Fibroblast of lung (primary cell): ENCODE data around the gene ABHD4. TPM values are rescaled to one million over a fixed set of nuclear protein-coding genes. Genes with fewer than 3 reads are reported as not detected.

ENCODE experiments used
- DNase-seq, 2 donors: peaks; one replicate each; pipeline versions ENCODE4 v3.0.0 to v3.0.0-alpha.2; 2010; ENCODE audit warnings: low read depth in 2 of 2
- H2AFZ ChIP-seq: 2 replicates; pipeline ENCODE4 v1.5.1; 2012; ENCODE audit warnings: low read length, control low read depth, inconsistent platforms
- H3K27ac ChIP-seq: 2 replicates; pipeline ENCODE4 v1.5.1; 2011; ENCODE audit warnings: low read length, control low read depth; ENCODE audit not compliant: insufficient read depth
- H3K27me3 ChIP-seq: 2 replicates; pipeline ENCODE4 v1.5.1; 2011; ENCODE audit warnings: mild to moderate bottlenecking, low read length; ENCODE audit not compliant: control insufficient read depth, insufficient read depth
- H3K36me3 ChIP-seq: 2 replicates; pipeline ENCODE4 v1.5.1; 2011; ENCODE audit warnings: low read length; ENCODE audit not compliant: control insufficient read depth, insufficient read depth
- H3K4me1 ChIP-seq: 2 replicates; pipeline ENCODE4 v1.5.1; 2011; ENCODE audit warnings: low read length; ENCODE audit not compliant: control insufficient read depth, insufficient read depth; ENCODE audit errors: extremely low read depth
- H3K4me2 ChIP-seq: 2 replicates; pipeline ENCODE4 v1.5.1; 2011; ENCODE audit warnings: low read length, control low read depth; ENCODE audit not compliant: insufficient read depth; ENCODE audit errors: extremely low read depth
- H3K4me3 ChIP-seq, 4 experiments: fragments of 200-600 bp in 1 of 4; sonication (generic) in 1 of 4; replicated peaks in 1 of 4; 2 replicates each; pipeline ENCODE4 v1.5.1; 2011 to 2016; ENCODE audit warnings: low read length in 4 of 4, low read depth in 3 of 4, mild to moderate bottlenecking in 3 of 4, control low read depth in 2 of 4, inconsistent platforms in 1 of 4, mixed read lengths in 1 of 4; ENCODE audit not compliant: insufficient read depth in 1 of 4; ENCODE audit errors: control extremely low read depth in 1 of 4
- H3K79me2 ChIP-seq: 2 replicates; pipeline ENCODE4 v1.5.1; 2012; ENCODE audit warnings: mild to moderate bottlenecking, low read length, inconsistent platforms; ENCODE audit not compliant: control insufficient read depth, insufficient read depth
- H3K9ac ChIP-seq: 2 replicates; pipeline ENCODE4 v1.5.1; 2011; ENCODE audit warnings: mild to moderate bottlenecking, low read length, control low read depth; ENCODE audit not compliant: insufficient read depth
- H3K9me3 ChIP-seq: 2 replicates; pipeline ENCODE4 v1.5.1; 2012; ENCODE audit warnings: low read depth, low read length; ENCODE audit not compliant: control insufficient read depth, insufficient read depth
- H4K20me1 ChIP-seq: 2 replicates; pipeline ENCODE4 v1.5.1; 2011; ENCODE audit warnings: low read length; ENCODE audit not compliant: control insufficient read depth, insufficient read depth; ENCODE audit errors: extremely low read depth
- EZH2 ChIP-seq: IDR thresholded peaks from 2 replicates; pipeline ENCODE4 v1.5.1; 2012; ENCODE audit warnings: low read length, control low read depth, mild to moderate bottlenecking; ENCODE audit errors: missing control alignments
- polyA plus RNA-seq, 2 donors: library from polyadenylated mRNA; depleted of rRNA in 1 of 2; stranded (reverse) in 1 of 2; unstranded in 1 of 2; fragments of >200 nt; gene quantifications; 2 replicates each; pipeline ENCODE4 v1.2.1, GENCODE V29; 2011 to 2012; ENCODE audit warnings: missing spikeins in 1 of 2
- total RNA-seq: library from RNA; depleted of rRNA; stranded (reverse); fragments of >200 nt; gene quantifications from 2 replicates; pipeline ENCODE4 v1.2.1, GENCODE V29; 2014
- TF ChIP-seq, protein P1 (sequence below), 2 donors: IDR thresholded peaks in 1 of 2; conservative IDR thresholded peaks in 1 of 2; 1 replicate in 1 of 2; 2 replicates in 1 of 2; pipeline ENCODE4 v1.5.1; 2011 to 2012; ENCODE audit warnings: low read length in 2 of 2, control low read depth in 1 of 2, inconsistent platforms in 1 of 2, low read depth in 1 of 2, mild to moderate bottlenecking in 1 of 2

Gene ABHD4
- total and polyA plus RNA-seq, 2 donors (not counting 1 experiment from before 2014, with no cell fraction given): 40.0 to 61.2 TPM

DNA sequence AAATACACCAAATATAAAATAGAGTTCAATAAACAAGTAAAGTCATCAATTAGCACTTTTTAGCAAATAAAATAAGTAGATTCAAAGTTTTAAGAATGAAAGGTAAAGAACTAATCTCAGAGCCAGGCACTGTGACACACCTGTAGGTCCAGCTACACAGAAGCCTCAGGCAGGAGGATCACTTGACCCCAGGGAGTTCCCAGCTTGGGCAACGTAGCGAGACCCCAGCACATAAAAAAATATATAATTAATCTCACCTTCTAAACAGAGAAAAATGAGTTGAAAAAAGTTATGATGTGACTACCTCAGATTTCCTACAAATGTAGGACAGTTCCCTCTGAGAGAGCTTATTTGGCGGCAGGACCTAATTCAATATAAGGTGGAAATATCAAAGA lies 28.4 kb upstream of the ABHD4 start:
- no peaks in the 10 kb centered on the region for H3K27me3 ChIP-seq
- H3K79me2 ChIP-seq: peaks cover 12% of the 10 kb centered on the region
- no peaks in the 10 kb centered on the region for H3K9me3 ChIP-seq
- DNase-seq: no peak
- H3K36me3 ChIP-seq: peaks cover 5% of the 10 kb centered on the region
- H3K4me2 ChIP-seq: no peak overlapping the region
- no peaks in the 10 kb centered on the region for H4K20me1 ChIP-seq
- H3K9ac ChIP-seq: no peak overlapping the region
- H3K4me3 ChIP-seq: no peak overlapping the region
- H3K27ac ChIP-seq: no peak overlapping the region
- TF ChIP-seq, protein P1, sequence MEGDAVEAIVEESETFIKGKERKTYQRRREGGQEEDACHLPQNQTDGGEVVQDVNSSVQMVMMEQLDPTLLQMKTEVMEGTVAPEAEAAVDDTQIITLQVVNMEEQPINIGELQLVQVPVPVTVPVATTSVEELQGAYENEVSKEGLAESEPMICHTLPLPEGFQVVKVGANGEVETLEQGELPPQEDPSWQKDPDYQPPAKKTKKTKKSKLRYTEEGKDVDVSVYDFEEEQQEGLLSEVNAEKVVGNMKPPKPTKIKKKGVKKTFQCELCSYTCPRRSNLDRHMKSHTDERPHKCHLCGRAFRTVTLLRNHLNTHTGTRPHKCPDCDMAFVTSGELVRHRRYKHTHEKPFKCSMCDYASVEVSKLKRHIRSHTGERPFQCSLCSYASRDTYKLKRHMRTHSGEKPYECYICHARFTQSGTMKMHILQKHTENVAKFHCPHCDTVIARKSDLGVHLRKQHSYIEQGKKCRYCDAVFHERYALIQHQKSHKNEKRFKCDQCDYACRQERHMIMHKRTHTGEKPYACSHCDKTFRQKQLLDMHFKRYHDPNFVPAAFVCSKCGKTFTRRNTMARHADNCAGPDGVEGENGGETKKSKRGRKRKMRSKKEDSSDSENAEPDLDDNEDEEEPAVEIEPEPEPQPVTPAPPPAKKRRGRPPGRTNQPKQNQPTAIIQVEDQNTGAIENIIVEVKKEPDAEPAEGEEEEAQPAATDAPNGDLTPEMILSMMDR (conservative IDR thresholded peaks at IDR 0.05 in 1 of 2, IDR thresholded peaks at IDR 0.05 in 1 of 2; ENCODE audit: low read depth in 1 of 2, low read length in 2 of 2): no peak
- TF ChIP-seq EZH2: no peak
- no peak overlapping the region for H2AFZ ChIP-seq
- H3K4me1 ChIP-seq: no peaks in the 10 kb centered on the region

DNA sequence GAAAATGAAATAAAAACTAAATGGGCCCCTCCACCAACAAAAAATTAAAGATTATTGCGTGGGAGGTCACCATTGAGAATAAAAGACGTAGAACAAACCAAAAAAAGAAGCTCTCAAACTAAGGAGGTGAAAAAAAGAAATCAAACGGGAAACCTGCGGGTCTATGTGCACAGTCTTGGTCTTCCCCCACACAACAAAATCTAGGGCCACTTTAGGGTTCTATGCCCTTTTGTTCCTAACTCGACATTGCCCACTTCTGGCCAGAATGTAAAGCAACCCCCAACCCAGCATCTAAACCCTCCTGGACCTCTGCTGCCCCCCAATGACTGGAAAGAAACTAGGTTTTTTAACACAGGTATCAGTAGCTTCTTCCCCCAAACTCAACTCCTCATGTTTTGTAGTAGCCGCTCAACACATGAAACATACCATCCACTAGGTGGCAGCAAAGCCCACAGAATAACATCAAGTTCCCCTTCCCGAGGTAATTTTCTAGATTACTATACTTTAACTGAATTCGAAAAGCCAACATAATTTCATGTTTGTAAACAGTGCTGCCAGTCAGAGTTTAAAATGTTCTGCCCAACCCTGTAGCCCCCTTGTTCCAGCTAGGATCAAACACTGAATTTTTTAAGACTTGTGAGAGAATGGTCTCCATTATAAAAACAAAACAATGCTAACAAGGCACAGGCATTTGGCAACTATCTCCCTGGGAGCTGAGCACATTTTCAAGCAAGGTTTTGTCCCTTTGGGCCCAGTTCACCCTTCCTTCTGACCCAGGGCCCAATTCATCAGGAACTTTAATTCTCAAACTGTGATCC lies 27.8 kb upstream of the ABHD4 start:
- no peak overlapping the region for H3K4me2 ChIP-seq
- H3K4me1 ChIP-seq: no peaks in the 10 kb centered on the region
- H4K20me1 ChIP-seq: no peaks in the 10 kb centered on the region
- H3K27me3 ChIP-seq: no peaks in the 10 kb centered on the region
- no peaks in the 10 kb centered on the region for H3K9me3 ChIP-seq
- no peak overlapping the region for H2AFZ ChIP-seq
- H3K36me3 ChIP-seq: peaks cover 7% of the 10 kb centered on the region
- H3K27ac ChIP-seq: no peak overlapping the region
- TF ChIP-seq EZH2: no peak
- TF ChIP-seq, protein P1 (conservative IDR thresholded peaks at IDR 0.05 in 1 of 2, IDR thresholded peaks at IDR 0.05 in 1 of 2; ENCODE audit: low read depth in 1 of 2, low read length in 2 of 2): peak; percentile 60 to 64
- H3K4me3 ChIP-seq: no peak overlapping the region
- H3K79me2 ChIP-seq: peaks cover 12% of the 10 kb centered on the region
- DNase-seq: peak; percentile 63 to 88
- H3K9ac ChIP-seq: no peak overlapping the region

DNA sequence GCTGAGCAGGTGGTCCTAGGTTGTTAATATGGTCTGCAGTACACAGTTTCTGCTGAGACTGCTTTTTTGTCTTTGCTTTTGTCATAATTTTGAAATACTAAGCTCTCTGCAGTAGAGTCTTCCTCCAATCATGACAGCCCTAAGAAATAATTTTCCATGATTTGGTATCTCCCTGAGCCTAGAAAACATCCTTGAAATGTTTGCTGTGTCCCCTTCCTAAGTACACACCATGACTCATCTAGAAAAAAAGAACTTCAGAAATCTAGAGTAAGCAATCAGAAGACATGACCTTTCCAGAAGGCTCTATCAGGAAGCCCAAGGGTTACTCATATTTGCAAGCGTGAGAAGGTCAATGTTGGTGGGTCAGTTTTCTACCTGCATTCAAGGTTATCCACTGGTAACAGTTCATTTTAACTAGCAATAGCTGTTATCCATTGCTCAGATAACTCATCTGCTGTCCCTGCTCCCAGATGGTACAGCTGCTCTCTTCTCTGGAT lies 25.5 kb upstream of the ABHD4 start:
- TF ChIP-seq, protein P1 (conservative IDR thresholded peaks at IDR 0.05 in 1 of 2, IDR thresholded peaks at IDR 0.05 in 1 of 2; ENCODE audit: low read depth in 1 of 2, low read length in 2 of 2): no peak
- TF ChIP-seq EZH2: no peak
- Histone ChIP-seq H4K20me1 (no peaks in the 10 kb centered on the region), H3K27me3 (no peaks in the 10 kb centered on the region), H3K4me1 (no peaks in the 10 kb centered on the region), H2AFZ (no peak overlapping the region), H3K79me2 (peaks cover 30% of the 10 kb centered on the region), H3K4me3 (no peak overlapping the region), H3K9me3 (no peaks in the 10 kb centered on the region), H3K36me3 (peaks cover 7% of the 10 kb centered on the region), H3K27ac (no peak overlapping the region), H3K9ac (no peak overlapping the region), H3K4me2 (no peak overlapping the region)
- DNase-seq: peak in 1 of 2 donors; percentile 66
